Measurements from ENCODE around the gene PTMA. TPM values are rescaled to one million over a fixed set of nuclear protein-coding genes. Genes with fewer than 3 reads are reported as not detected.

Gene PTMA
- total and polyA plus RNA-seq, 9 of the 15 experiments (the other 6 are each of a cell fraction or from before 2014, with no cell fraction given): 429 to 2,322 (median 1,578) TPM

DNA sequence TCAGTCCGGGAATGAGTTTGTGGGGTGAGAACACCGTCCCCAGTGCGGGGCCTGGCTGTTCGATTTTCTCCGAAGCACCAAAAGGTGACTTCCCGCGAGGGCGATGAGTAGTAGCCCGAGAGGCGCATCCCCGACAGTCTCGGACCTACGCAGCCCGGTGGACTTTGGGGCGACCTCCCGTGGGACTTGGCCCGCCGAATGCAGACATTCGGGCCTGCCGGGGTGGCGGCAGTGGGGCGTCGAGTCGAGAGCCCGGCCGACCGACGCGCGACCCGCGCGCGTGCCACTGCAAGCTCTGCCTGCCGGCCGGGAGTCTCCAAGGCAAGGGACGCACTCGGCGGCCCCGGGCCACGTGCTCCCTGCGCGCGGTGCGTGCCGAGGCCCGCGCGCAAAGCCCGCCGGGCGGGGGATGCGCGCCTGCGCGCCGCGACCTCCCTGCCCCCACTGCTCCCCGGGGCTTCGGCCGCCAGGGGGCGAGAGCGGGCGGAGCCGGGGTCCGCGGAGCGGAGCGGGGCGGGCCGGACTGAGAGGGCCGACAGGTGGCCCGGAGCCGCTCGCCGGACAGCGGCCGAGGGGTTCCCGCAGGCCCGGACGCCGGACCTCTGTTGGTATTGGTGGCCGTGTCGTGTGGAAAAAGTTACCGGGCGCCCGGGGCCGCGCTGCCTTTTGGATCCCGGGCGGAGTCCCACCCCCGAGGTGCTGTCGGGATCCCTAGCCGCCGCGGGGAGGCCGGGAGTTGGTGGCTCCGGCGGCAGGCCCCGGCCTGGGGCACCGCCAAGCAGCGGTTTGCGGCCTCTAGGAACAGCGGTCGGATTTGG is 1.9 kb downstream of the PTMA start (continued):
- TF ChIP-seq RAD21 (CRISPR knock-in tag; conservative IDR thresholded peaks at IDR 0.05 in 1 of 2, IDR thresholded peaks at IDR 0.05 in 1 of 2): peak in 1 of 2 experiments; percentile 28; a peak in 2 of 4 replicates
- peak; percentile 34; the same call in 1 of the 2 replicates for TF ChIP-seq ZNF583 (CRISPR knock-in tag; IDR thresholded peaks at IDR 0.05)
- TF ChIP-seq BDP1 (IDR thresholded peaks at IDR 0.05; ENCODE audit: insufficient read depth, insufficient read length): no peak
- TF ChIP-seq FOXA1 (IDR thresholded peaks at IDR 0.05; ENCODE audit: borderline replicate concordance): no peak
- peak; percentile 74; the same call in 1 of the 2 replicates for TF ChIP-seq LCOR (CRISPR knock-in tag; IDR thresholded peaks at IDR 0.05)
- peak; percentile 48; the same call in 1 of the 2 replicates for TF ChIP-seq EP400 (IDR thresholded peaks at IDR 0.05)
- no peak for TF ChIP-seq CSDE1 (IDR thresholded peaks at IDR 0.05)
- 0 out of 2 replicates have a peak, but pooled peaks have one; percentile 10 for TF ChIP-seq ZNF263 (CRISPR knock-in tag; IDR thresholded peaks at IDR 0.05; ENCODE audit: borderline replicate concordance)
- peak; percentile 78 for TF ChIP-seq PRPF4 (IDR thresholded peaks at IDR 0.05; ENCODE audit: insufficient read depth, low read depth, low read length, poor library complexity, severe bottlenecking)
- TF ChIP-seq BRF1 (IDR thresholded peaks at IDR 0.05; ENCODE audit: borderline replicate concordance, extremely low read depth, insufficient read length): no peak
- TF ChIP-seq, protein P1, sequence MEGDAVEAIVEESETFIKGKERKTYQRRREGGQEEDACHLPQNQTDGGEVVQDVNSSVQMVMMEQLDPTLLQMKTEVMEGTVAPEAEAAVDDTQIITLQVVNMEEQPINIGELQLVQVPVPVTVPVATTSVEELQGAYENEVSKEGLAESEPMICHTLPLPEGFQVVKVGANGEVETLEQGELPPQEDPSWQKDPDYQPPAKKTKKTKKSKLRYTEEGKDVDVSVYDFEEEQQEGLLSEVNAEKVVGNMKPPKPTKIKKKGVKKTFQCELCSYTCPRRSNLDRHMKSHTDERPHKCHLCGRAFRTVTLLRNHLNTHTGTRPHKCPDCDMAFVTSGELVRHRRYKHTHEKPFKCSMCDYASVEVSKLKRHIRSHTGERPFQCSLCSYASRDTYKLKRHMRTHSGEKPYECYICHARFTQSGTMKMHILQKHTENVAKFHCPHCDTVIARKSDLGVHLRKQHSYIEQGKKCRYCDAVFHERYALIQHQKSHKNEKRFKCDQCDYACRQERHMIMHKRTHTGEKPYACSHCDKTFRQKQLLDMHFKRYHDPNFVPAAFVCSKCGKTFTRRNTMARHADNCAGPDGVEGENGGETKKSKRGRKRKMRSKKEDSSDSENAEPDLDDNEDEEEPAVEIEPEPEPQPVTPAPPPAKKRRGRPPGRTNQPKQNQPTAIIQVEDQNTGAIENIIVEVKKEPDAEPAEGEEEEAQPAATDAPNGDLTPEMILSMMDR (IDR thresholded peaks at IDR 0.05 in 2 of 3, conservative IDR thresholded peaks at IDR 0.05 in 1 of 3; ENCODE audit: insufficient read depth in 2 of 3, low read depth in 1 of 3, low read length in 3 of 3): peak in 2 of 3 experiments; percentile 77 to 82; a peak in 5 of 6 replicates
- TF ChIP-seq DACH1 (IDR thresholded peaks at IDR 0.05; ENCODE audit: partially characterized antibody): no peak
- no peak for TF ChIP-seq POLR2AphosphoS2 (IDR thresholded peaks at IDR 0.05; ENCODE audit: low read length)
- peak; percentile 50 to 79; a peak in 3 of 4 replicates for TF ChIP-seq NONO (IDR thresholded peaks at IDR 0.05; ENCODE audit: low read depth in 2 of 2, low read length in 1 of 2)
- TF ChIP-seq, protein P2, sequence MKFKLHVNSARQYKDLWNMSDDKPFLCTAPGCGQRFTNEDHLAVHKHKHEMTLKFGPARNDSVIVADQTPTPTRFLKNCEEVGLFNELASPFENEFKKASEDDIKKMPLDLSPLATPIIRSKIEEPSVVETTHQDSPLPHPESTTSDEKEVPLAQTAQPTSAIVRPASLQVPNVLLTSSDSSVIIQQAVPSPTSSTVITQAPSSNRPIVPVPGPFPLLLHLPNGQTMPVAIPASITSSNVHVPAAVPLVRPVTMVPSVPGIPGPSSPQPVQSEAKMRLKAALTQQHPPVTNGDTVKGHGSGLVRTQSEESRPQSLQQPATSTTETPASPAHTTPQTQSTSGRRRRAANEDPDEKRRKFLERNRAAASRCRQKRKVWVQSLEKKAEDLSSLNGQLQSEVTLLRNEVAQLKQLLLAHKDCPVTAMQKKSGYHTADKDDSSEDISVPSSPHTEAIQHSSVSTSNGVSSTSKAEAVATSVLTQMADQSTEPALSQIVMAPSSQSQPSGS (CRISPR knock-in tag; IDR thresholded peaks at IDR 0.05): no peak
- no peak for TF ChIP-seq SMAD1 (IDR thresholded peaks at IDR 0.05; ENCODE audit: low read depth, low read length, partially characterized antibody)
- no peak for TF ChIP-seq TEAD4 (IDR thresholded peaks at IDR 0.05; ENCODE audit: low read length)
- 0 out of 2 replicates have a peak, but pooled peaks have one; percentile 47 for TF ChIP-seq TEAD4 (CRISPR knock-in tag; IDR thresholded peaks at IDR 0.05; ENCODE audit: borderline replicate concordance)
- no peak for TF ChIP-seq SIRT6 (IDR thresholded peaks at IDR 0.05; ENCODE audit: low read depth, low read length)
- 0 out of 2 replicates have a peak, but pooled peaks have one; percentile 17 for TF ChIP-seq RNF2 (IDR thresholded peaks at IDR 0.05)
- peak in 1 of 2 experiments; percentile 75; a peak in 1 of 4 replicates for TF ChIP-seq TEAD1 (CRISPR knock-in tag; IDR thresholded peaks at IDR 0.05)
- peak; percentile 60 for TF ChIP-seq ZFX (CRISPR knock-in tag; IDR thresholded peaks at IDR 0.05)
- TF ChIP-seq, protein P3, sequence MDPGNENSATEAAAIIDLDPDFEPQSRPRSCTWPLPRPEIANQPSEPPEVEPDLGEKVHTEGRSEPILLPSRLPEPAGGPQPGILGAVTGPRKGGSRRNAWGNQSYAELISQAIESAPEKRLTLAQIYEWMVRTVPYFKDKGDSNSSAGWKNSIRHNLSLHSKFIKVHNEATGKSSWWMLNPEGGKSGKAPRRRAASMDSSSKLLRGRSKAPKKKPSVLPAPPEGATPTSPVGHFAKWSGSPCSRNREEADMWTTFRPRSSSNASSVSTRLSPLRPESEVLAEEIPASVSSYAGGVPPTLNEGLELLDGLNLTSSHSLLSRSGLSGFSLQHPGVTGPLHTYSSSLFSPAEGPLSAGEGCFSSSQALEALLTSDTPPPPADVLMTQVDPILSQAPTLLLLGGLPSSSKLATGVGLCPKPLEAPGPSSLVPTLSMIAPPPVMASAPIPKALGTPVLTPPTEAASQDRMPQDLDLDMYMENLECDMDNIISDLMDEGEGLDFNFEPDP (CRISPR knock-in tag; IDR thresholded peaks at IDR 0.05): no peak
- no peak for TF ChIP-seq ZNF354B (CRISPR knock-in tag; IDR thresholded peaks at IDR 0.05)

Measured in K562 (cell line).